ENCODE measurements around the gene ZNF85. TPM values are rescaled to one million over a fixed set of nuclear protein-coding genes. Genes with fewer than 3 reads are reported as not detected.

The ZNF85 gene
- total RNA-seq, result 4.9 and 5.0 TPM in 2 replicates

GRCh38 chr19:20923077-20923871 lies at the start of gene ZNF85:
TSS of gene ZNF85 (plus strand) at chr19:20923251. CDS start at chr19:20923401, 150 bp downstream.

Other genes with a start within 250 kb of the ZNF85 start
- 0.59 and 1.8 TPM in 2 replicates for gene ZNF66, start 146.9 kb upstream of the ZNF85 start, total RNA-seq
- 8.0 and 12.6 TPM in 2 replicates for gene ZNF430, start 97.4 kb downstream of the ZNF85 start, total RNA-seq
- 4.5 and 7.8 TPM in 2 replicates for gene ZNF714, start 159.0 kb downstream of the ZNF85 start, total RNA-seq
- gene ZNF431, start 218.8 kb downstream of the ZNF85 start, total RNA-seq, result 2.1 and 4.7 TPM in 2 replicates

Measured in smooth muscle cell of the umbilical artery (primary cell).